DND-41 (cell line): ENCODE results near the gene RPP25.

Experiments used
- EZH2 ChIP-seq: IDR thresholded peaks from 3 replicates; pipeline ENCODE4 v1.6.1; 2012; ENCODE audit warnings: borderline replicate concordance, low read depth, mild to moderate bottlenecking, moderate library complexity, low read length, inconsistent platforms; ENCODE audit not compliant: severe bottlenecking
- TF ChIP-seq, protein P1 (sequence below): IDR thresholded peaks from 2 replicates; pipeline ENCODE4 v1.5.1; 2012; ENCODE audit warnings: borderline replicate concordance, low read length, moderate library complexity, mild to moderate bottlenecking; ENCODE audit not compliant: poor library complexity, severe bottlenecking; ENCODE audit errors: extremely low read depth

- TF ChIP-seq, protein P1, sequence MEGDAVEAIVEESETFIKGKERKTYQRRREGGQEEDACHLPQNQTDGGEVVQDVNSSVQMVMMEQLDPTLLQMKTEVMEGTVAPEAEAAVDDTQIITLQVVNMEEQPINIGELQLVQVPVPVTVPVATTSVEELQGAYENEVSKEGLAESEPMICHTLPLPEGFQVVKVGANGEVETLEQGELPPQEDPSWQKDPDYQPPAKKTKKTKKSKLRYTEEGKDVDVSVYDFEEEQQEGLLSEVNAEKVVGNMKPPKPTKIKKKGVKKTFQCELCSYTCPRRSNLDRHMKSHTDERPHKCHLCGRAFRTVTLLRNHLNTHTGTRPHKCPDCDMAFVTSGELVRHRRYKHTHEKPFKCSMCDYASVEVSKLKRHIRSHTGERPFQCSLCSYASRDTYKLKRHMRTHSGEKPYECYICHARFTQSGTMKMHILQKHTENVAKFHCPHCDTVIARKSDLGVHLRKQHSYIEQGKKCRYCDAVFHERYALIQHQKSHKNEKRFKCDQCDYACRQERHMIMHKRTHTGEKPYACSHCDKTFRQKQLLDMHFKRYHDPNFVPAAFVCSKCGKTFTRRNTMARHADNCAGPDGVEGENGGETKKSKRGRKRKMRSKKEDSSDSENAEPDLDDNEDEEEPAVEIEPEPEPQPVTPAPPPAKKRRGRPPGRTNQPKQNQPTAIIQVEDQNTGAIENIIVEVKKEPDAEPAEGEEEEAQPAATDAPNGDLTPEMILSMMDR = no peak
- TF ChIP-seq EZH2 = no peak
Measured at GRCh38 chr15:74959586-74959939, 3.0 kb upstream of the RPP25 start.
